ENCODE data around the gene SPON2.

Gene SPON2

GRCh38 chr4:1170976-1171310 lies 1.4 kb downstream of the SPON2 start:
- Histone ChIP-seq H3K9ac (ENCODE audit: low read length) (no peak overlapping the region), H3K36me3 (replicated peaks; ENCODE audit: insufficient read depth, low read length) (no peaks in the 10 kb centered on the region), H3K27ac (ENCODE audit: low read length) (no peak overlapping the region), H3K4me1 (ENCODE audit: low read length) (peaks cover 13% of the 10 kb centered on the region; the same call in 1 of the 2 replicates), H2AFZ (ENCODE audit: low read length) (no peak overlapping the region), H3F3A (ENCODE audit: insufficient read depth, low read length) (no peaks in the 10 kb centered on the region), H3K9me3 (replicated peaks; ENCODE audit: insufficient read depth, low read length) (no peaks in the 10 kb centered on the region), H3K4me3 (ENCODE audit: low read length) (no peak overlapping the region), H3K79me2 (ENCODE audit: low read length) (no peaks in the 10 kb centered on the region), H3K9me2 (replicated peaks; ENCODE audit: insufficient read depth, low read length) (no peaks in the 10 kb centered on the region), H4K20me1 (ENCODE audit: insufficient read depth, low read length) (no peaks in the 10 kb centered on the region), H3K4me2 (ENCODE audit: low read depth, low read length) (no peak overlapping the region), H3K27me3 (replicated peaks; ENCODE audit: insufficient read depth, low read length) (no peaks in the 10 kb centered on the region)
- TF ChIP-seq EZH2 (optimal IDR thresholded peaks at IDR 0.05; ENCODE audit: low read depth, low read length), result no peak
- no peak for TF ChIP-seq CTCF (IDR thresholded peaks at IDR 0.05; ENCODE audit: low read length)
- no peak for TF ChIP-seq EZH2phosphoT487 (IDR thresholded peaks at IDR 0.05; ENCODE audit: low read length)
- DNase-seq, result no peak

GRCh38 chr4:1170156-1170975 lies 2.0 kb downstream of the SPON2 start:
- Histone ChIP-seq H3K9me2 (replicated peaks; ENCODE audit: insufficient read depth, low read length) (no peaks in the 10 kb centered on the region), H3K27ac (ENCODE audit: low read length) (no peak overlapping the region), H4K20me1 (ENCODE audit: insufficient read depth, low read length) (no peaks in the 10 kb centered on the region), H3K9ac (ENCODE audit: low read length) (no peak overlapping the region), H3K9me3 (replicated peaks; ENCODE audit: insufficient read depth, low read length) (no peaks in the 10 kb centered on the region), H3K79me2 (ENCODE audit: low read length) (no peaks in the 10 kb centered on the region), H3K27me3 (replicated peaks; ENCODE audit: insufficient read depth, low read length) (no peaks in the 10 kb centered on the region), H3K4me1 (ENCODE audit: low read length) (peaks cover 13% of the 10 kb centered on the region; the same call in 1 of the 2 replicates), H3F3A (ENCODE audit: insufficient read depth, low read length) (no peaks in the 10 kb centered on the region), H2AFZ (ENCODE audit: low read length) (no peak overlapping the region), H3K4me2 (ENCODE audit: low read depth, low read length) (no peak overlapping the region), H3K4me3 (ENCODE audit: low read length) (no peak overlapping the region), H3K36me3 (replicated peaks; ENCODE audit: insufficient read depth, low read length) (no peaks in the 10 kb centered on the region)
- TF ChIP-seq CTCF (IDR thresholded peaks at IDR 0.05; ENCODE audit: low read length) (no peak), EZH2phosphoT487 (IDR thresholded peaks at IDR 0.05; ENCODE audit: low read length) (no peak), EZH2 (optimal IDR thresholded peaks at IDR 0.05; ENCODE audit: low read depth, low read length) (no peak)
- DNase-seq, result no peak

- no peaks in the 10 kb centered on the region for H3K9me2 ChIP-seq (replicated peaks; ENCODE audit: insufficient read depth, low read length)
- no peaks in the 10 kb centered on the region for H3K9me3 ChIP-seq (replicated peaks; ENCODE audit: insufficient read depth, low read length)
- H3K4me2 ChIP-seq (ENCODE audit: low read depth, low read length), result no peak overlapping the region
- no peaks in the 10 kb centered on the region for H3K27me3 ChIP-seq (replicated peaks; ENCODE audit: insufficient read depth, low read length)
- H3K79me2 ChIP-seq (ENCODE audit: low read length), result no peaks in the 10 kb centered on the region
- DNase-seq, result no peak
- no peak for TF ChIP-seq CTCF (IDR thresholded peaks at IDR 0.05; ENCODE audit: low read length)
- TF ChIP-seq EZH2phosphoT487 (IDR thresholded peaks at IDR 0.05; ENCODE audit: low read length), result no peak
- TF ChIP-seq EZH2 (optimal IDR thresholded peaks at IDR 0.05; ENCODE audit: low read depth, low read length), result no peak
- H2AFZ ChIP-seq (ENCODE audit: low read length), result no peak overlapping the region
- H3K4me3 ChIP-seq (ENCODE audit: low read length), result no peak overlapping the region
- H3F3A ChIP-seq (ENCODE audit: insufficient read depth, low read length), result no peaks in the 10 kb centered on the region
- peaks cover 13% of the 10 kb centered on the region; the same call in 1 of the 2 replicates for H3K4me1 ChIP-seq (ENCODE audit: low read length)
- H3K9ac ChIP-seq (ENCODE audit: low read length), result no peak overlapping the region
- no peak overlapping the region for H3K27ac ChIP-seq (ENCODE audit: low read length)
- H4K20me1 ChIP-seq (ENCODE audit: insufficient read depth, low read length), result no peaks in the 10 kb centered on the region
- H3K36me3 ChIP-seq (replicated peaks; ENCODE audit: insufficient read depth, low read length), result no peaks in the 10 kb centered on the region
Observed at GRCh38 chr4:1169691-1170096, 2.7 kb downstream of the SPON2 start.

Measured in MM.1S (cell line).